Activated T-helper 2 cell treated with anti-CD3 and anti-CD28 coated beads, Interferon-gamma antibody, Interleukin-2, Interleukin-4, amounts not matched to agents 10 μg/mL and 5 μg/mL and 100 μg/mL, durations not matched to agents 14 hours and 24 hours and 36 hours (primary cell): ENCODE data around the gene MROH2A. TPM values are rescaled to one million over a fixed set of nuclear protein-coding genes. Genes with fewer than 3 reads are reported as not detected.

Source experiments
- DNase-seq: peaks from one replicate; pipeline ENCODE4 v3.0.0; 2021; ENCODE audit warnings: low spot score
- H3K27ac Mint-ChIP-seq: one replicate; pipeline ENCODE4 v1.8.0; 2021; ENCODE audit warnings: mixed read lengths
- H3K27me3 Mint-ChIP-seq: one replicate; pipeline ENCODE4 v1.8.0; 2021; ENCODE audit warnings: low read depth, mixed read lengths
- H3K36me3 Mint-ChIP-seq: one replicate; pipeline ENCODE4 v1.8.0; 2021; ENCODE audit warnings: low read depth, mixed read lengths
- H3K4me1 Mint-ChIP-seq: one replicate; pipeline ENCODE4 v1.8.0; 2021; ENCODE audit warnings: low read depth, mixed read lengths
- H3K4me3 Mint-ChIP-seq: one replicate; pipeline ENCODE4 v1.8.0; 2021; ENCODE audit warnings: low read depth, mild to moderate bottlenecking, moderate library complexity, mixed read lengths
- H3K9me3 Mint-ChIP-seq: one replicate; pipeline ENCODE4 v1.8.0; 2021; ENCODE audit warnings: mixed read lengths
- intact Hi-C: fragments of 100-400 bp; cut with micrococcal nuclease; formaldehyde crosslinking; loops from one replicate; pipeline ENCODE4 v1.15.1; 2023
- total RNA-seq: library from RNA; stranded (reverse); gene quantifications from 2 replicates; pipeline ENCODE4 v1.2.3, GENCODE V29; 2022

Gene MROH2A
- total RNA-seq, 1 donor from 2014 or later: not detected

GRCh38 chr2:233845301-233846060 is 67.4 kb downstream of the MROH2A start:
- Mint-ChIP-seq H3K9me3 (no peaks in the 10 kb centered on the region), H3K4me3 (no peak overlapping the region), H3K27ac (peak overlapping the region; percentile 63), H3K4me1 (peaks cover 34% of the 10 kb centered on the region), H3K36me3 (peaks cover 97% of the 10 kb centered on the region), H3K27me3 (no peaks in the 10 kb centered on the region)
- no peak for DNase-seq
- intact Hi-C loops: no loop called here

- no peak overlapping the region for H3K27ac Mint-ChIP-seq
- H3K4me3 Mint-ChIP-seq: no peak overlapping the region
- H3K9me3 Mint-ChIP-seq: no peaks in the 10 kb centered on the region
- intact Hi-C loops: no loop called here
- H3K4me1 Mint-ChIP-seq: peaks cover 32% of the 10 kb centered on the region
- DNase-seq: no peak
- peaks cover 95% of the 10 kb centered on the region for H3K36me3 Mint-ChIP-seq
- H3K27me3 Mint-ChIP-seq: no peaks in the 10 kb centered on the region
Measured at GRCh38 chr2:233846387-233847247, 68.5 kb downstream of the MROH2A start.

- Mint-ChIP-seq H3K27ac (no peak overlapping the region), H3K4me1 (peaks cover 35% of the 10 kb centered on the region), H3K9me3 (no peaks in the 10 kb centered on the region), H3K36me3 (peaks cover 95% of the 10 kb centered on the region), H3K27me3 (no peaks in the 10 kb centered on the region), H3K4me3 (no peak overlapping the region)
- intact Hi-C loops: no loop called here
- no peak for DNase-seq
Measured at GRCh38 chr2:233847248-233847898, 69.2 kb downstream of the MROH2A start.

GRCh38 chr2:233848276-233848675 is 70.1 kb downstream of the MROH2A start:
- Mint-ChIP-seq H3K36me3 (peaks cover 95% of the 10 kb centered on the region), H3K4me3 (no peak overlapping the region), H3K9me3 (no peaks in the 10 kb centered on the region), H3K27me3 (no peaks in the 10 kb centered on the region), H3K27ac (peak overlapping the region; percentile 42), H3K4me1 (peaks cover 43% of the 10 kb centered on the region)
- DNase-seq: no peak
- intact Hi-C loops: no loop called here

GRCh38 chr2:233849607-233850271 is 71.6 kb downstream of the MROH2A start:
- no peaks in the 10 kb centered on the region for H3K9me3 Mint-ChIP-seq
- intact Hi-C loops: loop anchor here (5.0 kb wide), 1 partner anchor 643 kb away; no protein-coding TSS in a partner anchor
- H3K4me1 Mint-ChIP-seq: peaks cover 43% of the 10 kb centered on the region
- no peak overlapping the region for H3K4me3 Mint-ChIP-seq
- DNase-seq: no peak
- no peaks in the 10 kb centered on the region for H3K27me3 Mint-ChIP-seq
- H3K36me3 Mint-ChIP-seq: peaks cover 88% of the 10 kb centered on the region
- H3K27ac Mint-ChIP-seq: no peak overlapping the region

GRCh38 chr2:233850745-233851144 is 72.6 kb downstream of the MROH2A start:
- Mint-ChIP-seq H3K4me3 (no peak overlapping the region), H3K4me1 (peaks cover 51% of the 10 kb centered on the region), H3K27ac (no peak overlapping the region), H3K9me3 (no peaks in the 10 kb centered on the region), H3K36me3 (peaks cover 79% of the 10 kb centered on the region), H3K27me3 (no peaks in the 10 kb centered on the region)
- DNase-seq: no peak
- intact Hi-C loops: loop anchor here (5.0 kb wide), 1 partner anchor 642 kb away; no protein-coding TSS in a partner anchor

- intact Hi-C loops: loop anchor here (5.0 kb wide), 1 partner anchor 641 kb away; no protein-coding TSS in a partner anchor
- Mint-ChIP-seq H3K36me3 (peaks cover 75% of the 10 kb centered on the region), H3K9me3 (no peaks in the 10 kb centered on the region), H3K4me1 (peaks cover 51% of the 10 kb centered on the region), H3K27me3 (no peaks in the 10 kb centered on the region), H3K27ac (no peak overlapping the region), H3K4me3 (peak overlapping the region; percentile 13)
- DNase-seq: no peak
Measured at GRCh38 chr2:233851169-233851568, 73.0 kb downstream of the MROH2A start.

- intact Hi-C loops: loop anchor here (5.0 kb wide), 1 partner anchor 640 kb away; no protein-coding TSS in a partner anchor
- no peak overlapping the region for H3K27ac Mint-ChIP-seq
Measured at GRCh38 chr2:233852056-233852455, 73.9 kb downstream of the MROH2A start.

GRCh38 chr2:233853353-233853752 is 75.2 kb downstream of the MROH2A start:
- H3K9me3 Mint-ChIP-seq: no peaks in the 10 kb centered on the region
- DNase-seq: no peak
- H3K27me3 Mint-ChIP-seq: no peaks in the 10 kb centered on the region
- peaks cover 55% of the 10 kb centered on the region for H3K4me1 Mint-ChIP-seq
- H3K4me3 Mint-ChIP-seq: peak overlapping the region; percentile 97
- intact Hi-C loops: loop anchor here (5.0 kb wide), 1 partner anchor 639 kb away; no protein-coding TSS in a partner anchor
- H3K27ac Mint-ChIP-seq: peak overlapping the region; percentile 95
- H3K36me3 Mint-ChIP-seq: peaks cover 55% of the 10 kb centered on the region

More at GRCh38 chr2:233852056-233852455, 73.9 kb downstream of the MROH2A start:
- Mint-ChIP-seq H3K9me3 (no peaks in the 10 kb centered on the region), H3K4me1 (peaks cover 51% of the 10 kb centered on the region), H3K36me3 (peaks cover 67% of the 10 kb centered on the region), H3K27me3 (no peaks in the 10 kb centered on the region), H3K4me3 (peak overlapping the region; percentile 97)
- no peak for DNase-seq

- Mint-ChIP-seq H3K27ac (peak overlapping the region; percentile 95), H3K4me1 (peaks cover 50% of the 10 kb centered on the region), H3K36me3 (peaks cover 50% of the 10 kb centered on the region), H3K27me3 (peaks cover 2% of the 10 kb centered on the region), H3K9me3 (no peaks in the 10 kb centered on the region), H3K4me3 (peak overlapping the region; percentile 97)
- intact Hi-C loops: loop anchor here (1.0 to 5.0 kb wide), 2 partner anchors 14 to 638 kb away; partner anchors contain the start of gene MSL3B
- no peak for DNase-seq
Measured at GRCh38 chr2:233853883-233854240, 75.7 kb downstream of the MROH2A start.

- peaks cover 45% of the 10 kb centered on the region for H3K4me1 Mint-ChIP-seq
Measured at GRCh38 chr2:233854241-233854981, 76.3 kb downstream of the MROH2A start, which contains the start of gene HJURP. TSS of gene HJURP (minus strand) at chr2:233854535. CDS start at chr2:233854500, 35 bp downstream.

More at GRCh38 chr2:233854241-233854981, 76.3 kb downstream of the MROH2A start, which contains the start of gene HJURP:
- DNase-seq: peak; percentile 94
- peak within 1 kb of the TSS; percentile 97 for H3K4me3 Mint-ChIP-seq
- H3K9me3 Mint-ChIP-seq: no peaks in the 10 kb centered on the region
- peak within 1 kb of the TSS; percentile 95 for H3K27ac Mint-ChIP-seq
- intact Hi-C loops: loop anchor here (1.0 to 5.0 kb wide), 2 partner anchors 14 to 638 kb away; partner anchors contain the start of gene MSL3B
- peaks cover 44% of the 10 kb centered on the region for H3K36me3 Mint-ChIP-seq
- peaks cover 2% of the 10 kb centered on the region for H3K27me3 Mint-ChIP-seq
